CD4-positive, alpha-beta T cell (primary cell): ENCODE measurements around the gene GPR137B. TPM values are rescaled to one million over a fixed set of nuclear protein-coding genes. Genes with fewer than 3 reads are reported as not detected.

Experiments used
- ATAC-seq: fragments of 200-7000 bp; cut with Tn5 transposase; one replicate; pipeline ENCODE4 v1.10.0; 2022; ENCODE audit warnings: mild to moderate bottlenecking; ENCODE audit not compliant: poor library complexity
- CTCF ChIA-PET: fragments of 350-600 bp; sonication (Branson Sonifier 250); formaldehyde crosslinking; loops from one replicate; lab custom pipeline; 2021; ENCODE audit warnings: antibody characterized with exemption, inconsistent platforms; lab: Charles Lee
- POLR2A ChIA-PET: fragments of 350-600 bp; sonication (Branson Sonifier 250); formaldehyde crosslinking; loops from one replicate; lab custom pipeline; 2021; ENCODE audit warnings: antibody characterized with exemption, inconsistent platforms; lab: Charles Lee
- DNase-seq, 14 experiments: peaks; one replicate each; pipeline ENCODE4 v3.0.0-alpha.2; 2013 to 2020; ENCODE audit warnings: mixed read lengths in 2 of 14
- H3K27ac ChIP-seq, 2 donors: one replicate each; pipeline versions ENCODE4 v1.5.1 to v1.7.0; 2013; ENCODE audit warnings: low read length in 2 of 2, low read depth in 1 of 2, mild to moderate bottlenecking in 1 of 2
- H3K27me3 ChIP-seq, 2 experiments: 1 replicate in 1 of 2; 2 replicates in 1 of 2; pipeline versions ENCODE4 v1.6.1 to v1.7.0; 2013; ENCODE audit warnings: low read length in 2 of 2, control low read depth in 1 of 2, mild to moderate bottlenecking in 1 of 2, moderate library complexity in 1 of 2; ENCODE audit not compliant: insufficient read depth in 2 of 2, control insufficient read depth in 1 of 2
- H3K36me3 ChIP-seq: one replicate; pipeline ENCODE4 v1.6.1; 2013; ENCODE audit warnings: low read length, control low read depth; ENCODE audit not compliant: insufficient read depth
- H3K4me1 ChIP-seq: one replicate; pipeline ENCODE4 v1.6.1; 2013; ENCODE audit warnings: low read length, control low read depth; ENCODE audit not compliant: insufficient read depth
- H3K4me3 ChIP-seq: one replicate; pipeline ENCODE4 v1.5.1; 2013; ENCODE audit warnings: mild to moderate bottlenecking, low read length, moderate library complexity
- H3K9me3 ChIP-seq, 2 experiments: 1 replicate in 1 of 2; 2 replicates in 1 of 2; pipeline versions ENCODE4 v1.6.1 to v1.7.0; 2013; ENCODE audit warnings: low read length in 2 of 2, mild to moderate bottlenecking in 2 of 2, control low read depth in 1 of 2, moderate library complexity in 1 of 2; ENCODE audit not compliant: control insufficient read depth in 1 of 2, insufficient read depth in 1 of 2
- H3K27ac Mint-ChIP-seq: one replicate; pipeline ENCODE4 v1.8.0; 2020; ENCODE audit warnings: mixed read lengths
- H3K27me3 Mint-ChIP-seq: one replicate; pipeline ENCODE4 v1.8.0; 2021; ENCODE audit warnings: mixed read lengths
- H3K36me3 Mint-ChIP-seq: one replicate; pipeline ENCODE4 v1.8.0; 2021; ENCODE audit warnings: low read depth, mixed read lengths
- H3K4me1 Mint-ChIP-seq: one replicate; pipeline ENCODE4 v1.8.0; 2021; ENCODE audit warnings: low read depth, mixed read lengths
- H3K4me3 Mint-ChIP-seq: one replicate; pipeline ENCODE4 v1.8.0; 2020; ENCODE audit warnings: mild to moderate bottlenecking, mixed read lengths
- H3K9me3 Mint-ChIP-seq: one replicate; pipeline ENCODE4 v1.8.0; 2020; ENCODE audit warnings: mixed read lengths
- CTCF ChIP-seq: fragments of 200-600 bp; IDR thresholded peaks from one replicate; pipeline ENCODE4 v1.8.0; 2022; ENCODE audit warnings: antibody characterized with exemption, mild to moderate bottlenecking
- intact Hi-C, 2 experiments: fragments of 100-400 bp; cut with DNase I in 1 of 2; cut with micrococcal nuclease in 1 of 2; formaldehyde crosslinking; loops; one replicate each; pipeline versions ENCODE4 v1.15.1 to v1.9.0; 2023 to 2025; cut with DNase I, micrococcal nuclease
- total RNA-seq, 174 experiments: library from RNA in 2 of 174; stranded (reverse) in 2 of 174; gene quantifications; one replicate each; pipeline ENCODE4 v1.2.3 and lab custom pipeline; 2021 to 2026

The GPR137B gene
- total RNA-seq, 2 experiments from 2014 or later, result 6.3 to 7.4 TPM

- no peaks in the 10 kb centered on the region for H3K36me3 ChIP-seq
- H3K4me3 Mint-ChIP-seq, result no peak overlapping the region
- no peaks in the 10 kb centered on the region for H3K9me3 Mint-ChIP-seq
- H3K4me1 ChIP-seq, result peaks cover 3% of the 10 kb centered on the region
- H3K4me1 Mint-ChIP-seq, result peaks cover 3% of the 10 kb centered on the region
- POLR2A ChIA-PET, result interaction anchor here (0.6 kb wide), 1 partner anchor 9 kb away, joined by 3 read pairs; no protein-coding TSS in a partner anchor
- no peaks in the 10 kb centered on the region for H3K36me3 Mint-ChIP-seq
- no peaks in the 10 kb centered on the region for H3K27me3 ChIP-seq
- no peak for TF ChIP-seq CTCF
- H3K27ac Mint-ChIP-seq, result no peak overlapping the region
- intact Hi-C loops, result loop anchor here in 1 of 2 experiments (5.0 kb wide), 1 partner anchor 236 kb away; no protein-coding TSS in a partner anchor
- no peaks in the 10 kb centered on the region for H3K27me3 Mint-ChIP-seq
- H3K27ac ChIP-seq, result no peak overlapping the region
- no peak overlapping the region for H3K4me3 ChIP-seq
- no peak for ATAC-seq
- DNase-seq, result no peak
- no peaks in the 10 kb centered on the region for H3K9me3 ChIP-seq
- CTCF ChIA-PET, result no interaction called here
Observed at GRCh38 chr1:236111527-236112331, 30.6 kb upstream of the GPR137B start.

- POLR2A ChIA-PET, result interaction anchor here (0.6 kb wide), 1 partner anchor 10 kb away, joined by 3 read pairs; no protein-coding TSS in a partner anchor
- no peaks in the 10 kb centered on the region for H3K36me3 Mint-ChIP-seq
- no peak for TF ChIP-seq CTCF
- no peak for DNase-seq
- CTCF ChIA-PET, result no interaction called here
- H3K27ac ChIP-seq, result no peak overlapping the region
- H3K9me3 Mint-ChIP-seq, result no peaks in the 10 kb centered on the region
- H3K36me3 ChIP-seq, result no peaks in the 10 kb centered on the region
- H3K27me3 Mint-ChIP-seq, result no peaks in the 10 kb centered on the region
- no peak overlapping the region for H3K4me3 ChIP-seq
- H3K9me3 ChIP-seq, result no peaks in the 10 kb centered on the region
- no peak overlapping the region for H3K4me3 Mint-ChIP-seq
- peaks cover 3% of the 10 kb centered on the region for H3K4me1 ChIP-seq
- no peaks in the 10 kb centered on the region for H3K27me3 ChIP-seq
- peaks cover 3% of the 10 kb centered on the region for H3K4me1 Mint-ChIP-seq
- no peak overlapping the region for H3K27ac Mint-ChIP-seq
- intact Hi-C loops, result loop anchor here in 1 of 2 experiments (5.0 kb wide), 1 partner anchor 235 kb away; no protein-coding TSS in a partner anchor
- no peak for ATAC-seq
Observed at GRCh38 chr1:236112332-236112627, 30.1 kb upstream of the GPR137B start.

GRCh38 chr1:236113324-236114032 is 28.9 kb upstream of the GPR137B start:
- DNase-seq (no peak), ATAC-seq (no peak)
- H3K4me3 Mint-ChIP-seq, result no peak overlapping the region
- no peak overlapping the region for H3K27ac ChIP-seq
- no peak overlapping the region for H3K4me3 ChIP-seq
- H3K36me3 Mint-ChIP-seq, result no peaks in the 10 kb centered on the region
- H3K27me3 Mint-ChIP-seq, result no peaks in the 10 kb centered on the region
- peaks cover 3% of the 10 kb centered on the region for H3K4me1 Mint-ChIP-seq
- intact Hi-C loops, result loop anchor here in 1 of 2 experiments (5.0 kb wide), 1 partner anchor 234 kb away; no protein-coding TSS in a partner anchor
- no peak overlapping the region for H3K27ac Mint-ChIP-seq
- H3K4me1 ChIP-seq, result peaks cover 3% of the 10 kb centered on the region
- no peaks in the 10 kb centered on the region for H3K9me3 ChIP-seq
- no peaks in the 10 kb centered on the region for H3K27me3 ChIP-seq
- no peaks in the 10 kb centered on the region for H3K9me3 Mint-ChIP-seq
- ChIA-PET CTCF (no interaction called here), POLR2A (no interaction called here)
- H3K36me3 ChIP-seq, result no peaks in the 10 kb centered on the region
- TF ChIP-seq CTCF, result no peak
